HepG2 (cell line): ENCODE results near the gene NFKBIA. TPM values are rescaled to one million over a fixed set of nuclear protein-coding genes. Genes with fewer than 3 reads are reported as not detected.
A peak's percentile ranks its signal among the peaks of the same experiment; 100 is the strongest.

ENCODE experiments used
- ATAC-seq: fragments of 200-7000 bp; cut with Tn5 transposase; 3 replicates; pipeline ENCODE4 v1.9.1; 2020; ENCODE audit warnings: mild to moderate bottlenecking, moderate library complexity
- BruUV-seq: library from RNA; stranded (reverse); fragments of 400-500 nt; replicated peaks from 2 replicates; lab custom pipeline; 2021; lab: Mats Ljungman, UMichigan
- CTCF ChIA-PET: fragments of 300-600 bp; formaldehyde crosslinking; extraction: SDS; loops from one replicate; lab custom pipeline; 2021; ENCODE audit warnings: low total read pairs, inconsistent platforms, low intra/inter-chr PET ratio; lab: Yijun Ruan, JAX
- POLR2A ChIA-PET: fragments of 350-600 bp; sonication (Branson Sonifier 250); formaldehyde crosslinking; loops from one replicate; lab custom pipeline; 2020; ENCODE audit warnings: antibody characterized with exemption, inconsistent platforms; lab: Yijun Ruan, JAX
- DNase-seq: peaks from one replicate; pipeline ENCODE4 v3.0.0-alpha.2; 2015; ENCODE audit warnings: low spot score
- FAIRE-seq: peaks from 3 replicates; lab custom pipeline; 2011; peaks lifted over from hg19 to GRCh38; lab: Jason Lieb, UNC
- H2AFZ ChIP-seq: one replicate; pipeline ENCODE4 v1.6.1; 2011; ENCODE audit warnings: low read length, inconsistent platforms
- H3K27ac ChIP-seq: fragments of 300-600 bp; 3 replicates; pipeline ENCODE4 v1.8.0; 2011; ENCODE audit warnings: mixed run types, mild to moderate bottlenecking, mixed read lengths, low read length, inconsistent platforms; ENCODE audit not compliant: insufficient read depth; ENCODE audit errors: extremely low read length
- H3K27me3 ChIP-seq, 2 experiments: fragments of 200-600 bp in 1 of 2; 2 replicates in 1 of 2; 3 replicates in 1 of 2; pipeline versions ENCODE4 v1.6.0 to v1.8.0; 2011; ENCODE audit warnings: low read length in 2 of 2, mild to moderate bottlenecking in 2 of 2, moderate library complexity in 2 of 2, inconsistent platforms in 1 of 2; ENCODE audit not compliant: insufficient read depth in 2 of 2, control insufficient read depth in 1 of 2
- H3K36me3 ChIP-seq, 2 experiments: fragments of 200-600 bp in 1 of 2; replicated peaks in 1 of 2; 2 replicates in 1 of 2; 3 replicates in 1 of 2; pipeline versions ENCODE4 v1.5.1 to v1.8.0; 2011; ENCODE audit warnings: low read length in 2 of 2, inconsistent platforms in 1 of 2; ENCODE audit not compliant: insufficient read depth in 2 of 2, control insufficient read depth in 1 of 2
- H3K4me1 ChIP-seq: 2 replicates; pipeline ENCODE4 v1.5.1; 2012; ENCODE audit warnings: low read length, inconsistent platforms; ENCODE audit not compliant: insufficient read depth
- H3K4me2 ChIP-seq: 2 replicates; pipeline ENCODE4 v1.6.0; 2011; ENCODE audit warnings: low read depth, low read length, inconsistent platforms
- H3K4me3 ChIP-seq, 3 experiments: fragments of 200-600 bp in 1 of 3; sonication (generic), shearing (Covaris generic) in 1 of 3; replicated peaks in 1 of 3; 2 replicates each; pipeline ENCODE4 v1.5.1; 2011 to 2016; ENCODE audit warnings: low read length in 3 of 3, inconsistent platforms in 2 of 3, low read depth in 2 of 3, mild to moderate bottlenecking in 2 of 3, control low read depth in 1 of 3, mixed read lengths in 1 of 3; ENCODE audit not compliant: insufficient read depth in 1 of 3
- H3K79me2 ChIP-seq: one replicate; pipeline ENCODE4 v1.6.1; 2011; ENCODE audit warnings: low read length, inconsistent platforms; ENCODE audit not compliant: insufficient read depth
- H3K9ac ChIP-seq: 2 replicates; pipeline ENCODE4 v1.6.0; 2011; ENCODE audit warnings: mild to moderate bottlenecking, low read depth, low read length, inconsistent platforms; ENCODE audit not compliant: insufficient read depth
- H3K9me3 ChIP-seq: 2 replicates; pipeline ENCODE4 v1.5.1; 2012; ENCODE audit warnings: mild to moderate bottlenecking, low read length
- H4K20me1 ChIP-seq: 2 replicates; pipeline ENCODE4 v1.6.0; 2011; ENCODE audit warnings: inconsistent platforms, mild to moderate bottlenecking, low read length, moderate library complexity; ENCODE audit not compliant: insufficient read depth
- BRD4 ChIP-seq: sonication (generic); formaldehyde crosslinking; IDR thresholded peaks from 2 replicates; pipeline ENCODE4 v1.4.0; 2020; ENCODE audit warnings: missing genetic modification reagents
- CTCF ChIP-seq: sonication (generic); formaldehyde crosslinking; IDR thresholded peaks from 2 replicates; pipeline ENCODE4 v1.5.0; 2020; ENCODE audit warnings: mild to moderate bottlenecking, missing genetic modification reagents, moderate library complexity
- EHMT2 ChIP-seq: fragments of 200-600 bp; sonication (generic); IDR thresholded peaks from 2 replicates; pipeline ENCODE4 v1.7.0; 2017; ENCODE audit warnings: antibody characterized with exemption, low read depth, low read length, borderline replicate concordance
- MED8 ChIP-seq: sonication (generic); formaldehyde crosslinking; IDR thresholded peaks from 2 replicates; pipeline ENCODE4 v1.8.1; 2023; ENCODE audit warnings: mild to moderate bottlenecking, missing genetic modification reagents; ENCODE audit not compliant: insufficient replicate concordance
- PAXIP1 ChIP-seq: sonication (generic); formaldehyde crosslinking; conservative IDR thresholded peaks from 2 replicates; pipeline ENCODE4 v1.4.0; 2020; ENCODE audit warnings: mild to moderate bottlenecking, missing genetic modification reagents, moderate library complexity
- REST ChIP-seq, 2 experiments: IDR thresholded peaks; 2 replicates each; pipeline ENCODE4 v1.6.1; 2011 to 2012; ENCODE audit warnings: low read length in 2 of 2, borderline replicate concordance in 1 of 2, low read depth in 1 of 2, mild to moderate bottlenecking in 1 of 2, moderate library complexity in 1 of 2
- SRY ChIP-seq: sonication (generic); formaldehyde crosslinking; IDR thresholded peaks from 2 replicates; pipeline ENCODE4 v1.8.0; 2022; ENCODE audit warnings: mild to moderate bottlenecking, missing genetic modification reagents
- ZNF230 ChIP-seq: sonication (generic); formaldehyde crosslinking; IDR thresholded peaks from 2 replicates; pipeline ENCODE4 v1.4.0; 2020; ENCODE audit warnings: mild to moderate bottlenecking, missing genetic modification reagents
- ZNF546 ChIP-seq: sonication (generic); formaldehyde crosslinking; conservative IDR thresholded peaks from 2 replicates; pipeline ENCODE4 v1.8.1; 2023; ENCODE audit warnings: mild to moderate bottlenecking, missing genetic modification reagents
- ZNF766 ChIP-seq: sonication (generic); formaldehyde crosslinking; IDR thresholded peaks from 2 replicates; pipeline ENCODE4 v1.5.0; 2020; ENCODE audit warnings: missing genetic modification reagents, borderline replicate concordance
- ZNF788 ChIP-seq: sonication (generic); formaldehyde crosslinking; IDR thresholded peaks from 2 replicates; pipeline ENCODE4 v1.5.0; 2020; ENCODE audit warnings: mild to moderate bottlenecking, missing genetic modification reagents, borderline replicate concordance
- ZSCAN22 ChIP-seq: sonication (generic); formaldehyde crosslinking; IDR thresholded peaks from 2 replicates; pipeline ENCODE4 v1.4.0; 2020; ENCODE audit warnings: mild to moderate bottlenecking, missing genetic modification reagents
- WGBS: methylation state at CpG from one replicate; pipeline ENCODE4 v1.1.6; 2017; ENCODE audit warnings: low lambda C conversion rate; 5-methylcytosine and 5-hydroxymethylcytosine counted together
- in situ Hi-C: cut with HindIII; loops from 2 replicates; pipeline ENCODE4 v1.10.0; 2017; ENCODE audit warnings: low pct_unique_long_range_greater_than_20kb; ENCODE audit not compliant: extremely low pct_ligation_motif_present
- intact Hi-C: fragments of 100-400 bp; cut with micrococcal nuclease; formaldehyde crosslinking; loops from one replicate; pipeline ENCODE4 v1.10.0; 2022; ENCODE audit not compliant: unreplicated experiment
- polyA plus RNA-seq, 8 experiments: library from polyadenylated mRNA; depleted of rRNA in 3 of 8; stranded (reverse) in 7 of 8; unstranded in 1 of 8; fragments of >200 nt; fragmentation: Illumina TruSeq in 4 of 8; extraction: Trizol in 4 of 8; gene quantifications; 2 replicates each; pipeline versions ENCODE4 v1.2.1 to v1.2.3, GENCODE V29; 2011 to 2016; ENCODE audit warnings: low read depth in 4 of 8, missing spikeins in 1 of 8, mixed read lengths in 1 of 8; ENCODE audit not compliant: insufficient read depth in 1 of 8
- total RNA-seq, 5 experiments: library from RNA; depleted of rRNA; stranded (reverse); fragments of >200 nt; fragmentation: Illumina TruSeq; extraction: Trizol; gene quantifications; 2 replicates each; pipeline ENCODE4 v1.2.3, GENCODE V29; 2016; ENCODE audit warnings: low read depth in 1 of 5

Gene NFKBIA
- total and polyA plus RNA-seq, 2 of the 13 experiments (the other 11 are each of a cell fraction or from before 2014, with no cell fraction given), result 197 to 319 TPM

- TF ChIP-seq ZNF788 (CRISPR knock-in tag) (no peak), MED8 (no peak), SRY (CRISPR knock-in tag) (no peak)
Measured at GRCh38 chr14:35368583-35369392, 35.8 kb downstream of the NFKBIA start (continued).

GRCh38 chr14:35368139-35368460 is 36.4 kb downstream of the NFKBIA start:
- ATAC-seq, result peak; percentile 5
- ChIA-PET POLR2A (interaction anchor here (1.1 to 4.6 kb wide), 11 partner anchors 8 to 76 kb away, joined by 3 to 25 read pairs (median 13); partner anchors contain the start of genes NFKBIA and PSMA6), CTCF (no interaction called here)
- Histone ChIP-seq H2AFZ (no peak overlapping the region), H3K27ac (no peak overlapping the region), H3K9me3 (peaks cover 11% of the 10 kb centered on the region), H3K4me3 (peak overlapping the region in 1 of 3 experiments; percentile 49; a peak in 1 of 6 replicates), H4K20me1 (no peaks in the 10 kb centered on the region), H3K36me3 (no peaks in the 10 kb centered on the region), H3K27me3 (0 out of 5 replicates have a peak, but pooled peaks cover 0 to 6% of the 10 kb centered on the region in 2 experiments), H3K9ac (no peak overlapping the region; the same call in 1 of the 2 replicates), H3K4me2 (peak overlapping the region; percentile 60), H3K79me2 (no peaks in the 10 kb centered on the region), H3K4me1 (peaks cover 61% of the 10 kb centered on the region)
- intact Hi-C loops, result loop anchor here (5.0 kb wide), 1 partner anchor 34 kb away; the partner anchor contains the start of gene NFKBIA
- no peak for FAIRE-seq
- in situ Hi-C loops, result no loop called here
- no peak for DNase-seq
- no TSS peak for BruUV-seq
- 9% methylated on average over 2 of the region's 2 CpGs for WGBS
- TF ChIP-seq ZSCAN22 (0 out of 2 replicates have a peak, but pooled peaks have one; percentile 10), ZNF766 (0 out of 2 replicates have a peak, but pooled peaks have one; percentile 17), ZNF546 (CRISPR knock-in tag) (no peak), ZNF230 (peak; percentile 19; the same call in 1 of the 2 replicates), REST (IDR thresholded peaks at IDR 0.05; ENCODE audit: borderline replicate concordance in 1 of 2, low read depth in 1 of 2, low read length in 2 of 2) (no peak), EHMT2 (no peak), CTCF (CRISPR knock-in tag) (peak; percentile 6; the same call in 1 of the 2 replicates), PAXIP1 (CRISPR knock-in tag) (0 out of 2 replicates have a peak, but pooled peaks have one; percentile 24), BRD4 (CRISPR knock-in tag) (0 out of 2 replicates have a peak, but pooled peaks have one; percentile 33)
